Fibroblast of lung (primary cell): ENCODE measurements around the gene ALPG. TPM values are rescaled to one million over a fixed set of nuclear protein-coding genes. Genes with fewer than 3 reads are reported as not detected.
"Not testable (repeated sequence)": the region's sequence is repeated elsewhere in the genome, so short reads cannot be mapped to it uniquely, and the experiment has no call there.

ENCODE experiments used
- DNase-seq, 2 donors: peaks; one replicate each; pipeline versions ENCODE4 v3.0.0 to v3.0.0-alpha.2; 2010; ENCODE audit warnings: low read depth in 2 of 2
- H2AFZ ChIP-seq: 2 replicates; pipeline ENCODE4 v1.5.1; 2012; ENCODE audit warnings: low read length, control low read depth, inconsistent platforms
- H3K27ac ChIP-seq: 2 replicates; pipeline ENCODE4 v1.5.1; 2011; ENCODE audit warnings: low read length, control low read depth; ENCODE audit not compliant: insufficient read depth
- H3K27me3 ChIP-seq: 2 replicates; pipeline ENCODE4 v1.5.1; 2011; ENCODE audit warnings: mild to moderate bottlenecking, low read length; ENCODE audit not compliant: control insufficient read depth, insufficient read depth
- H3K36me3 ChIP-seq: 2 replicates; pipeline ENCODE4 v1.5.1; 2011; ENCODE audit warnings: low read length; ENCODE audit not compliant: control insufficient read depth, insufficient read depth
- H3K4me1 ChIP-seq: 2 replicates; pipeline ENCODE4 v1.5.1; 2011; ENCODE audit warnings: low read length; ENCODE audit not compliant: control insufficient read depth, insufficient read depth; ENCODE audit errors: extremely low read depth
- H3K4me2 ChIP-seq: 2 replicates; pipeline ENCODE4 v1.5.1; 2011; ENCODE audit warnings: low read length, control low read depth; ENCODE audit not compliant: insufficient read depth; ENCODE audit errors: extremely low read depth
- H3K4me3 ChIP-seq, 4 experiments: fragments of 200-600 bp in 1 of 4; sonication (generic) in 1 of 4; replicated peaks in 1 of 4; 2 replicates each; pipeline ENCODE4 v1.5.1; 2011 to 2016; ENCODE audit warnings: low read length in 4 of 4, low read depth in 3 of 4, mild to moderate bottlenecking in 3 of 4, control low read depth in 2 of 4, inconsistent platforms in 1 of 4, mixed read lengths in 1 of 4; ENCODE audit not compliant: insufficient read depth in 1 of 4; ENCODE audit errors: control extremely low read depth in 1 of 4
- H3K79me2 ChIP-seq: 2 replicates; pipeline ENCODE4 v1.5.1; 2012; ENCODE audit warnings: mild to moderate bottlenecking, low read length, inconsistent platforms; ENCODE audit not compliant: control insufficient read depth, insufficient read depth
- H3K9ac ChIP-seq: 2 replicates; pipeline ENCODE4 v1.5.1; 2011; ENCODE audit warnings: mild to moderate bottlenecking, low read length, control low read depth; ENCODE audit not compliant: insufficient read depth
- H3K9me3 ChIP-seq: 2 replicates; pipeline ENCODE4 v1.5.1; 2012; ENCODE audit warnings: low read depth, low read length; ENCODE audit not compliant: control insufficient read depth, insufficient read depth
- H4K20me1 ChIP-seq: 2 replicates; pipeline ENCODE4 v1.5.1; 2011; ENCODE audit warnings: low read length; ENCODE audit not compliant: control insufficient read depth, insufficient read depth; ENCODE audit errors: extremely low read depth
- CTCF ChIP-seq, 2 donors: IDR thresholded peaks in 1 of 2; conservative IDR thresholded peaks in 1 of 2; 1 replicate in 1 of 2; 2 replicates in 1 of 2; pipeline ENCODE4 v1.5.1; 2011 to 2012; ENCODE audit warnings: low read length in 2 of 2, control low read depth in 1 of 2, inconsistent platforms in 1 of 2, low read depth in 1 of 2, mild to moderate bottlenecking in 1 of 2
- EZH2 ChIP-seq: IDR thresholded peaks from 2 replicates; pipeline ENCODE4 v1.5.1; 2012; ENCODE audit warnings: low read length, control low read depth, mild to moderate bottlenecking; ENCODE audit errors: missing control alignments
- polyA minus RNA-seq: library from RNA; depleted of rRNA, polyadenylated mRNA; stranded (reverse); fragments of >200 nt; gene quantifications from 2 replicates; pipeline ENCODE4 v1.2.3, GENCODE V29; 2011; ENCODE audit warnings: low replicate concordance
- polyA plus RNA-seq, 2 donors: library from polyadenylated mRNA; depleted of rRNA in 1 of 2; stranded (reverse) in 1 of 2; unstranded in 1 of 2; fragments of >200 nt; gene quantifications; 2 replicates each; pipeline ENCODE4 v1.2.1, GENCODE V29; 2011 to 2012; ENCODE audit warnings: missing spikeins in 1 of 2
- total RNA-seq: library from RNA; depleted of rRNA; stranded (reverse); fragments of >200 nt; gene quantifications from 2 replicates; pipeline ENCODE4 v1.2.1, GENCODE V29; 2014

The ALPG gene
- not detected in 2 replicates for total RNA-seq
- polyA plus RNA-seq = not detected in 2 replicates
- polyA plus RNA-seq (2012) = not detected in 2 replicates
- not detected in 2 replicates for polyA minus RNA-seq

DNA sequence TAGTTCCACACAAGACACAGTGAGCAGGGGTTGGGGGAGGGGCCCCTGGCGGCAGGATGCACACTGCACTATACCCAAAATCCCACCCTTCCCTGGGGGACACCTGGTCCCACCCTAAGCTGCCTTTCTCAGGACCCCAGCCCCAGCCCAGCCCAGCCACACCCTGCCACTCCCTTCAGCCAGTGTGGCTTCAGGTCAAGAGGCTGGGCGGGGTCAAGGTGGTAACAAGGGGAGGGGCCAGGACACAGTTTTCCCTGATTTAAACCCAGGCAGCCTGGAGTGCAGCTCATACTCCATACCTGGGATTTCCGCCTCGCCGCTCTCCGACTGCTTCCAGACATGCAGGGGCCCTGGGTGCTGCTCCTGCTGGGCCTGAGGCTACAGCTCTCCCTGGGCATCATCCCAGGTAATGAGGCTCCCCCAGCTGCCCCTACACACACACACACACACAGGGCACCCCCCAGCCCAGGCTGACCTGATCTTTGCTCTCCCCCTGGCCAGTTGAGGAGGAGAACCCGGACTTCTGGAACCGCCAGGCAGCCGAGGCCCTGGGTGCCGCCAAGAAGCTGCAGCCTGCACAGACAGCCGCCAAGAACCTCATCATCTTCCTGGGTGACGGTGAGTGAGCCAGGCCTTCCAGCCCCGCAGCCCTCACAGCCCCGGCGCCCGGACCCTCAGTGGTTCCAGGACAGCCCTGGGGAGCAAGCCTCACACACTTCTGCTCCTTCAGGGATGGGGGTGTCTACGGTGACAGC, at the start of gene ALPG:
TSS of gene ALPG (plus strand) at position 289 of the 755 bp plus-strand sequence. CDS start at position 340, 51 bp downstream.
- no peaks in the 10 kb centered on the region for H3K36me3 ChIP-seq
- TF ChIP-seq CTCF (conservative IDR thresholded peaks at IDR 0.05 in 1 of 2, IDR thresholded peaks at IDR 0.05 in 1 of 2; ENCODE audit: low read depth in 1 of 2, low read length in 2 of 2) (no peak), EZH2 (no peak)
- no peak within 1 kb of the TSS for H3K4me2 ChIP-seq
- H3K9me3 ChIP-seq = no peaks in the 10 kb centered on the region
- H2AFZ ChIP-seq = no peak within 1 kb of the TSS
- no peak within 1 kb of the TSS for H3K9ac ChIP-seq
- H3K4me1 ChIP-seq = no peaks in the 10 kb centered on the region
- no peaks in the 10 kb centered on the region for H3K27me3 ChIP-seq
- no peaks in the 10 kb centered on the region for H4K20me1 ChIP-seq
- no peak within 1 kb of the TSS for H3K27ac ChIP-seq
- DNase-seq = no peak
- H3K4me3 ChIP-seq = no peak within 1 kb of the TSS
- H3K79me2 ChIP-seq = no peaks in the 10 kb centered on the region

GRCh38 chr2:232361646-232362045, 45.0 kb upstream of the ALPG start:
- H3K36me3 ChIP-seq = no peaks in the 10 kb centered on the region
- no peak overlapping the region for H3K9ac ChIP-seq
- no peak overlapping the region for H3K27ac ChIP-seq
- no peaks in the 10 kb centered on the region for H3K27me3 ChIP-seq
- no peak for TF ChIP-seq EZH2
- TF ChIP-seq CTCF (conservative IDR thresholded peaks at IDR 0.05 in 1 of 2, IDR thresholded peaks at IDR 0.05 in 1 of 2; ENCODE audit: low read depth in 1 of 2, low read length in 2 of 2) = no peak
- no peaks in the 10 kb centered on the region for H3K79me2 ChIP-seq
- H3K4me3 ChIP-seq = no peak overlapping the region
- no peaks in the 10 kb centered on the region for H3K4me1 ChIP-seq
- no peak overlapping the region for H2AFZ ChIP-seq
- H3K9me3 ChIP-seq = no peaks in the 10 kb centered on the region
- H4K20me1 ChIP-seq = no peaks in the 10 kb centered on the region
- no peak overlapping the region for H3K4me2 ChIP-seq
- no peak for DNase-seq

DNA sequence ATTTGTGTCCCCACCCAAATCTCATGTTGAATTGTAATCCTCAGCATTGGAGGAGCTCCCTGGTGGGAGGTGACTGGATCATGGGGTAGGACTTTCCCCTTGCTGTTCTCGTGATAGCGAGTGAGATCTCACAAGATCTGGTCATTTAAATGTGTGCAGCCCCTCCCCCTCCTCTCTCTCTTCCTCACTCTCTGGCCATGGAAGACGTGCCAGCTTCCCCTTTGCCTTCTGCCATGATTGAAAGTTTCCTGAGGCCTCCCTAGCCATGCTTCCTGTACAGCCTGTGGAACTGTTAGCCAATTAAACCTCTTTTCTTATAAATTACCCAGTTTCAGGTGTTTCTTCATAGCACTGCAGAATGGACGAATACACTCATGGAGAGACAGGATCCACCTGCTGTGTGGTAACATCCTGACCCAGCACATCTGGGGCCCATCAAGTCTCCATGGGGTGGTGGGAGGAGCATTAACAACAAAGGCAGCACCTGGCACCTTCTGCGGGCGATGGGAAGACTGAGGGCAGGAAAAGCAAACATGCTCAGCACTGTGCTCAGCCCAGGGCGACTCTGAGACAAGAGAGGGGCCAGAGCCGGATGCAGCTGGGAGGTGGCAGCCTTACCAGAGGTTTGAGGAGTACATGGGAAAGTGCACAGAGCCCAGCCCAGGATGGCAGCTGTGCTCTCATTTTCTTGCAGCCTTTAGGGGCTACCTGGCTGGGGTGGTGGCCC, 44.3 kb upstream of the ALPG start:
- TF ChIP-seq CTCF (conservative IDR thresholded peaks at IDR 0.05 in 1 of 2, IDR thresholded peaks at IDR 0.05 in 1 of 2; ENCODE audit: low read depth in 1 of 2, low read length in 2 of 2) (no peak), EZH2 (no peak)
- no peak overlapping the region for H3K4me2 ChIP-seq
- H4K20me1 ChIP-seq = no peaks in the 10 kb centered on the region
- no peak overlapping the region for H2AFZ ChIP-seq
- H3K4me1 ChIP-seq = no peaks in the 10 kb centered on the region
- no peak for DNase-seq
- no peaks in the 10 kb centered on the region for H3K79me2 ChIP-seq
- no peaks in the 10 kb centered on the region for H3K9me3 ChIP-seq
- H3K27ac ChIP-seq = no peak overlapping the region
- no peak overlapping the region for H3K9ac ChIP-seq
- no peaks in the 10 kb centered on the region for H3K27me3 ChIP-seq
- H3K4me3 ChIP-seq = no peak overlapping the region
- no peaks in the 10 kb centered on the region for H3K36me3 ChIP-seq

GRCh38 chr2:232363064-232363783, 43.4 kb upstream of the ALPG start:
- not testable (repeated sequence) for H3K27ac ChIP-seq, H3K27me3 ChIP-seq, H3K4me2 ChIP-seq, H3K4me3 ChIP-seq, H2AFZ ChIP-seq, H4K20me1 ChIP-seq, H3K9ac ChIP-seq, H3K79me2 ChIP-seq, H3K4me1 ChIP-seq, H3K36me3 ChIP-seq, DNase-seq, H3K9me3 ChIP-seq
